Natural killer cell (primary cell): ENCODE results near the gene METTL26. TPM values are rescaled to one million over a fixed set of nuclear protein-coding genes. Genes with fewer than 3 reads are reported as not detected.

ENCODE experiments used
- ATAC-seq, 3 donors: fragments of 150-1000 bp in 2 of 3; fragments of 200-7000 bp in 1 of 3; cut with Tn5 transposase; 1 replicate in 1 of 3; 2 replicates in 2 of 3; pipeline ENCODE4 v1.10.0; 2021; ENCODE audit warnings: mild to moderate bottlenecking in 2 of 3, moderate library complexity in 2 of 3
- DNase-seq, 2 donors: peaks; one replicate each; pipeline versions ENCODE4 v3.0.0 to v3.0.0-alpha.2; 2013 to 2021; ENCODE audit warnings: mixed read lengths in 1 of 2
- H3K27ac ChIP-seq: one replicate; pipeline ENCODE4 v1.5.1; 2013; ENCODE audit warnings: mild to moderate bottlenecking, low read length
- H3K27me3 ChIP-seq: one replicate; pipeline ENCODE4 v1.6.1; 2013; ENCODE audit warnings: low read length; ENCODE audit not compliant: control insufficient read depth, insufficient read depth
- H3K36me3 ChIP-seq: one replicate; pipeline ENCODE4 v1.6.1; 2013; ENCODE audit warnings: low read length; ENCODE audit not compliant: control insufficient read depth, insufficient read depth
- H3K4me1 ChIP-seq: one replicate; pipeline ENCODE4 v1.6.1; 2013; ENCODE audit warnings: low read length; ENCODE audit not compliant: control insufficient read depth, insufficient read depth
- H3K4me3 ChIP-seq: one replicate; pipeline ENCODE4 v1.5.1; 2013; ENCODE audit warnings: low read length
- H3K9me3 ChIP-seq: one replicate; pipeline ENCODE4 v1.6.1; 2013; ENCODE audit warnings: low read length; ENCODE audit not compliant: control insufficient read depth, insufficient read depth
- H3K27ac Mint-ChIP-seq, 2 donors: one replicate each; pipeline ENCODE4 v1.8.0; 2022; ENCODE audit warnings: mild to moderate bottlenecking in 2 of 2, mixed read lengths in 2 of 2, moderate library complexity in 1 of 2
- H3K27me3 Mint-ChIP-seq, 2 donors: one replicate each; pipeline ENCODE4 v1.8.0; 2022; ENCODE audit warnings: low read depth in 2 of 2, mixed read lengths in 2 of 2
- H3K36me3 Mint-ChIP-seq: one replicate; pipeline ENCODE4 v1.8.0; 2022; ENCODE audit warnings: mixed read lengths
- H3K4me1 Mint-ChIP-seq, 2 donors: one replicate each; pipeline ENCODE4 v1.8.0; 2022; ENCODE audit warnings: mixed read lengths in 2 of 2
- H3K4me3 Mint-ChIP-seq: one replicate; pipeline ENCODE4 v1.8.0; 2022; ENCODE audit warnings: mild to moderate bottlenecking, moderate library complexity, mixed read lengths
- H3K9me3 Mint-ChIP-seq, 2 donors: one replicate each; pipeline ENCODE4 v1.8.0; 2022; ENCODE audit warnings: mixed read lengths in 2 of 2
- WGBS: methylation state at CpG from one replicate; pipeline ENCODE4 v1.1.7; 2013; ENCODE audit warnings: missing lambda C conversion rate; ENCODE audit not compliant: insufficient coverage; 5-methylcytosine and 5-hydroxymethylcytosine counted together
- intact Hi-C: fragments of 100-400 bp; cut with micrococcal nuclease; formaldehyde crosslinking; loops from one replicate; pipeline ENCODE4 v1.14.2; 2022
- total RNA-seq, 4 donors: library from RNA; stranded (reverse); fragments of 120-200 nt in 1 of 4; gene quantifications; one replicate each; pipeline versions ENCODE4 v1.2.3 to v1.2.4, GENCODE V29; 2013 to 2022
- TF ChIP-seq, protein P1 (sequence below): fragments of 200-600 bp; IDR thresholded peaks from one replicate; pipeline ENCODE4 v1.8.0; 2022; ENCODE audit warnings: antibody characterized with exemption

Gene METTL26
- total RNA-seq, 3 donors from 2014 or later (not counting 1 experiment from before 2014, with no cell fraction given) = 33.7 to 36.3 (median 36.1) TPM

DNA sequence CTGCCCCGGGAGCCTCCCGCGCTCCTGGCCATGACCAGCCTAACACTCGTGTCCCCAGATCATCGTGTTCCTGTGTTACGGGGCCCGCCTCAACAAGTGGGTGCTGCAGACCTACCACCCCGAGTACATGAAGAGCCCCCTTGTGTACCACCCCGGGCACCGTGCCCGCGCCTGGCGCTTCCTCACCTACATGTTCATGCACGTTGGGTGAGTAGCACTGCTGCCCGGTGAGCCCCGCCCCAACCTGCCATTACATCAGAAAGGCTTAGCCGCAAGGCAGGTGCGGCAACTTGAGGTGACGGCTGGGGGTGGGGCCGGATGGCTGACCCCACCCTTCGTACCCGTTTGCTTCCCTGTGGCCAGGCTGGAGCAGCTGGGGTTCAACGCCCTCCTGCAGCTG is 40.8 kb upstream of the METTL26 start:
- Mint-ChIP-seq H3K27me3 (no peaks in the 10 kb centered on the region), H3K4me3 (no peak overlapping the region), H3K4me1 (peaks cover 0 to 23% of the 10 kb centered on the region in 2 donors), H3K9me3 (no peaks in the 10 kb centered on the region), H3K36me3 (no peaks in the 10 kb centered on the region), H3K27ac (no peak overlapping the region)
- Histone ChIP-seq H3K36me3 (peaks cover 22% of the 10 kb centered on the region), H3K4me3 (no peak overlapping the region), H3K27me3 (peaks cover 3% of the 10 kb centered on the region), H3K9me3 (no peaks in the 10 kb centered on the region), H3K4me1 (peaks cover 42% of the 10 kb centered on the region), H3K27ac (no peak overlapping the region)
- no peak for ATAC-seq
- intact Hi-C loops = no loop called here
- WGBS = 79% methylated on average over 23 of the region's 23 CpGs
- TF ChIP-seq, protein P1, sequence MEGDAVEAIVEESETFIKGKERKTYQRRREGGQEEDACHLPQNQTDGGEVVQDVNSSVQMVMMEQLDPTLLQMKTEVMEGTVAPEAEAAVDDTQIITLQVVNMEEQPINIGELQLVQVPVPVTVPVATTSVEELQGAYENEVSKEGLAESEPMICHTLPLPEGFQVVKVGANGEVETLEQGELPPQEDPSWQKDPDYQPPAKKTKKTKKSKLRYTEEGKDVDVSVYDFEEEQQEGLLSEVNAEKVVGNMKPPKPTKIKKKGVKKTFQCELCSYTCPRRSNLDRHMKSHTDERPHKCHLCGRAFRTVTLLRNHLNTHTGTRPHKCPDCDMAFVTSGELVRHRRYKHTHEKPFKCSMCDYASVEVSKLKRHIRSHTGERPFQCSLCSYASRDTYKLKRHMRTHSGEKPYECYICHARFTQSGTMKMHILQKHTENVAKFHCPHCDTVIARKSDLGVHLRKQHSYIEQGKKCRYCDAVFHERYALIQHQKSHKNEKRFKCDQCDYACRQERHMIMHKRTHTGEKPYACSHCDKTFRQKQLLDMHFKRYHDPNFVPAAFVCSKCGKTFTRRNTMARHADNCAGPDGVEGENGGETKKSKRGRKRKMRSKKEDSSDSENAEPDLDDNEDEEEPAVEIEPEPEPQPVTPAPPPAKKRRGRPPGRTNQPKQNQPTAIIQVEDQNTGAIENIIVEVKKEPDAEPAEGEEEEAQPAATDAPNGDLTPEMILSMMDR = no peak
- DNase-seq = peak in 1 of 2 donors; percentile 56

DNA sequence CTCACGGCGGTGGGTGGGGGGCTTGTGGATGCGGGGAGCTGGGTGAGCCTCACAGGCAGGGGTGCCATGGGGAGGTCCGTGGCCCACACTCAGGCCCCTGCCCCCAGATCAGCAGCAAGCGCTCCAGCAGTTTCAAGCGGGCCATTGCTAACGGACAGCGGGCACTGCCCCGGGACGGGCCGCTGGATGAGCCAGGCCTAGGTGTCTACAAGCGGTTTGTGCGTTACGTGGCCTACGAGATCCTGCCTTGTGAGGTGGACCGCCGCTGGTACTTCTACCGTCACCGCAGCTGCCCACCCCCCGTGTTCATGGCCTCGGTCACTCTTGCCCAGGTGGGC is 40.4 kb upstream of the METTL26 start:
- no peak overlapping the region for H3K4me3 ChIP-seq
- intact Hi-C loops = no loop called here
- Mint-ChIP-seq H3K36me3 (no peaks in the 10 kb centered on the region), H3K4me1 (peaks cover 0 to 21% of the 10 kb centered on the region in 2 donors), H3K27me3 (no peaks in the 10 kb centered on the region), H3K27ac (no peak overlapping the region), H3K4me3 (no peak overlapping the region), H3K9me3 (no peaks in the 10 kb centered on the region)
- ATAC-seq = no peak
- peaks cover 18% of the 10 kb centered on the region for H3K36me3 ChIP-seq
- WGBS = 95% methylated on average over 21 of the region's 21 CpGs
- H3K27me3 ChIP-seq = peaks cover 3% of the 10 kb centered on the region
- TF ChIP-seq, protein P1 = no peak
- DNase-seq = no peak
- no peak overlapping the region for H3K27ac ChIP-seq
- peaks cover 39% of the 10 kb centered on the region for H3K4me1 ChIP-seq
- no peaks in the 10 kb centered on the region for H3K9me3 ChIP-seq

DNA sequence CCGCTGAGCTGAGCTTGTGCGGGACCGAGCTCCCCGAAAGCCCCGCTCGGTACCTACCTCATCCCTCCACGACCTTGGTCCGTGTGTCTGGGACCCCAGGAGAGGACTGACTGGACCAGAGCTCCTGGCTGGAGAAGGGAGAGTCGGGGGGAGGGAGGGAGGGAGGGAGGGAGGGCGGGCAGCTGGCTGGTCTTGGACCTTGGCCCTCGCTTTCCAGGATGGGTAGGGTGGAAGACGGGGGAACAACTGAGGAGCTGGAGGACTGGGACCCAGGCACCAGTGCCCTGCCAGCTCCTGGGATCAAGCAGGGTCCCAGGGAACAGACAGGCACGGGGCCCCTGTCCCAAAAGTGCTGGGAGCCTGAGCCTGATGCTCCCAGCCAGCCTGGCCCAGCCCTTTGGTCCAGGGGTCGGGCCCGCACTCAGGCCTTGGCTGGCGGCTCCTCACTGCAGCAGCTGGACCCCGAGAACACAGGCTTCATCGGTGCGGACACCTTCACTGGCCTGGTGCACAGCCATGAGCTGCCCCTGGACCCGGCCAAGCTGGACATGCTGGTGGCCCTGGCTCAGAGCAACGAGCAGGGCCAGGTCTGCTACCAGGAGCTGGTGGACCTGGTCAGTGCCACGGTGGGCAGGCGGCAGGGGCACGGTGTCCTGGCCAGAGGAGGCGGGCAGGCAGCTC is 39.9 kb upstream of the METTL26 start:
- Histone ChIP-seq H3K36me3 (peaks cover 18% of the 10 kb centered on the region), H3K9me3 (no peaks in the 10 kb centered on the region), H3K4me3 (no peak overlapping the region), H3K27ac (no peak overlapping the region), H3K27me3 (peaks cover 3% of the 10 kb centered on the region), H3K4me1 (peaks cover 34% of the 10 kb centered on the region)
- intact Hi-C loops = no loop called here
- H3K27me3 Mint-ChIP-seq = no peaks in the 10 kb centered on the region
- H3K4me3 Mint-ChIP-seq = no peak overlapping the region
- peaks cover 0 to 17% of the 10 kb centered on the region in 2 donors for H3K4me1 Mint-ChIP-seq
- no peak overlapping the region for H3K27ac Mint-ChIP-seq
- TF ChIP-seq, protein P1 = no peak
- no peak for ATAC-seq
- no peaks in the 10 kb centered on the region for H3K36me3 Mint-ChIP-seq
- H3K9me3 Mint-ChIP-seq = no peaks in the 10 kb centered on the region
- 76% methylated on average over 20 of the region's 25 CpGs for WGBS
- no peak for DNase-seq
